Measurements from ENCODE around the gene XPR1.

XPR1 gene

DNA sequence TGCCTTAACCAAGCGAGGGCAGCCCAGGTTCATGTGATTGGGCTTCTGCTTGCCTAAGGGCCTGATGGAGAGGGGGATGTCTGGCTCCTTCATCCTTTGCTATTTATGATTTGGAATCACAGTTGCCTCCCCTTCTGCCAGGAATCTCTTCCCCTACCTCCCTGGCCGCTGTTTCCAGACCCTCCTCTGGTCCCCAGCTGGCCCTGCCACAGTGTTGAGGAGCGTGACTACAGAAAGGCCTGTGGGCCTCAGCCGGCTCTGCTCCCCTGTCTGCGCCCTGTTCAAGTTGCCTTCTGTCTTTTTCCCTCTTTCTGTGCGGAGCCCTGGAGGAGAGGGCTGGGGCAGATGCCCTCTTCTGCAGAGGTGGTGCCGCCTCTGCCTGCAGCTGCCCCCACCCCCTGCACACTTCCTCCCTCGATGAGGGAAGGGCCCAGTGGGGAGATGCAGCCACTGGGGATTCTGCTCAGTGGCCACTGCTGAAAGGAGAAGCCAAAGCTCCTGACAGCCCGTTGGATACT is 287.4 kb downstream of the XPR1 start:
- no peak for DNase-seq

DNA sequence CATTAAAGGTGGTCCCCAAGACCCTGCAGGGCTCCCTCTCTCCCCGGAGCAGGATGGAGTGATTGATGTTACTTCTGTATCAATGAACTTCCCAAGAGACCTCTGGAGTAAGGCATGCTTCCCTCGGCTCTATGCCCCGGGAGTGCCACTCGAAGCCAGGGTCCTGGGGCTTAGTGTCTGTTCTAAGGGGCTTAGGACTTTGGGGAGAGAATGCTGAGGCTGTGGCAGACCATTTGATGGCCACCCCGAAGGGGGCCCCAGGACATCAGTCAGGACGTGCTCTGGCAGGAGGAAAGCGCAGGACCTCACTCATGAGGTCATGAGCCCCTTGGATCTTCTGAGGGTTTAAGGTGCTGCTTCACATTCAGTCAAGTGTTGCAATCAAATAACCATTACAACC is 288.4 kb downstream of the XPR1 start:
- no peak for DNase-seq

DNA sequence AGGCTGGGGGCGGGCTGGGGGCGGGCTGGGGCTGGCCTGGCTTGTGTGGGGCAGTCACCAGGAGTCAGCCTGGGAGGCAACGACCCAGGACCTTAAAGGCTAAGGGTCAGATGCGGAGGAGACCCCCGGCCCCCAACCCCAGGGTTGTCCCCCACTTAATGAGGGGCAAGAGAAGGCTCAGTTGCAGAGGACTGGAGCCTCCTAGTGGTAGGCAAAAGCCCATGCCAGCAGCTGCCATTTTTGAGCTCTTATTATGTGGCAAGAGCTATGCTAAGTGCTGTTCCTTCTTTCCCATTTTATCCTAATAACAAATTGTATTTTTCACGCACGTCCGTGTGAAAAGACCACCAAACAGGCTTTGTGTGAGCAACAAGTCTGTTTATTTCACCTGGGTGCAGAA is 288.9 kb downstream of the XPR1 start:
- DNase-seq = no peak

DNA sequence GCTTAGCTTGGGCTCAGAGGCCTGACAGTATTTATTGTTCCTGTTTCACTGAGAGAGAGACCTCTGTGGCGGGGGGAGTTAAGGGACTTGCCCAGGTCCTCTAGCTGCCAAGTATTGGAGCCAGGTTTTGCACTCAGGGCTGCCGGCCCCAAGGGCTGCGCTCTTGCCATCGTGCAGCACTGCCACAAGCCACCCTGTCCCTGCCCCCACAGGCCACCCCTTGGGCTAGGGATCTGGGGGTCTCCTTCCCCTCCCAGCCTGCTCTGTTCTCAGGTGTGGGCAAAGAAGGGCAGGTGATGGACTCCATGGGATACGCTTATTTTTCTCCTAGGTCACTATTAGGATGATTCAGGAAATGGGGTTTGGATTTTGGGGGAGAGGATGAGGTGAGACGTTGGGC is 289.6 kb downstream of the XPR1 start:
- no peak for DNase-seq

DNA sequence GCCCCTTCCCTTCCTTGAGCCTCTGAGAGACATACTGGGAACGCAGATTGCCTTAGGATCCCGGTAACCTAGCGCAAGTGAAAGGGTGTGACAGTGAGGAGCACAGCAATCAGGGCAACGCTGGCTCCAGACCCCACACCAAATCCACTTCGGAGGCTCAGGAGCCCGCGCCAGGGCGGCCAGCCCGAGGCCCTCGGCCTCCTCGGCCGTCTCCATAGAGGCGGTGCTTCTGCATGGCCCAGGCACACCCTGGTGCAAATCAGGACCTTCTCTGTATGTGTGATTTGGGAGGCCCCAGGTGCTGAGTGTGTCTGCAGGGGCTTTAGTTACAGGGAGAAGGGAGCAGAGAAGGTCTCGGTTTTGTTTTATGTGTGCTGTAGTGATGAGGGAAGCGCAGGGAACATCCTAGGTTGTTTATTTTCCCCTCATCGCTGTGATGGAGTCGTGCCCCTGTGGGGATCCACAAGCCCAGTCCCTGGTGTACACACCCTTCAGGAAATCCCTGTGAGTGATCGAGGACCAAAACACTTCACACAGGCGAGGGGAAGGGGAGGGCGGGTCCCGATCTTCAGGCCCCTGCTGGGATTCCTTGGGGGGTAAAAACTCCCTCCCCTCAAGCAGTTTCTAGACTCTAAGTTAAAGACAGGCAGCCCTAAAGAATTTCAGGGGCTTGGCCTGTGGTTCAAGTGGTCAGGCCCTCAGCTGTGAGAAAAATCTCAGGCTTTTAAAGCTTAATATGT is 290.2 kb downstream of the XPR1 start:
- DNase-seq = no peak

DNA sequence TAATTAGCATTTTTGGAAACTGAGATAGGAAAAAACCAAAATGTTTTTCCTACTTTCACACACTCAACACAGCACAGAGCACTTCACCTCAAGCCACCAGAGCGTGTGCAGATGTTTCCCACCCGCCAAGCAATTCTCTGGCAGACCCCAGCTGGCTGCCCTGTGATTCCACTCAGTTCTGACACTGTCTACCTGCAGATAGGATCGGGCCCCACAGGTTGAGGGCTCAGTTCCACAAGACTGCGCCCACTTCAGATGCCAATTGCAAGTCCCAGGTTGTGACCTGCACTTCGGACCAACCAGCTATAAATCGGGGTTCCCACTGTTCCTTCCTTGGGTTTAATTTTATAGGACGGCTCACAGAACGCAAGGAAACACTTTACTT is 290.8 kb downstream of the XPR1 start:
- DNase-seq = no peak

DNA sequence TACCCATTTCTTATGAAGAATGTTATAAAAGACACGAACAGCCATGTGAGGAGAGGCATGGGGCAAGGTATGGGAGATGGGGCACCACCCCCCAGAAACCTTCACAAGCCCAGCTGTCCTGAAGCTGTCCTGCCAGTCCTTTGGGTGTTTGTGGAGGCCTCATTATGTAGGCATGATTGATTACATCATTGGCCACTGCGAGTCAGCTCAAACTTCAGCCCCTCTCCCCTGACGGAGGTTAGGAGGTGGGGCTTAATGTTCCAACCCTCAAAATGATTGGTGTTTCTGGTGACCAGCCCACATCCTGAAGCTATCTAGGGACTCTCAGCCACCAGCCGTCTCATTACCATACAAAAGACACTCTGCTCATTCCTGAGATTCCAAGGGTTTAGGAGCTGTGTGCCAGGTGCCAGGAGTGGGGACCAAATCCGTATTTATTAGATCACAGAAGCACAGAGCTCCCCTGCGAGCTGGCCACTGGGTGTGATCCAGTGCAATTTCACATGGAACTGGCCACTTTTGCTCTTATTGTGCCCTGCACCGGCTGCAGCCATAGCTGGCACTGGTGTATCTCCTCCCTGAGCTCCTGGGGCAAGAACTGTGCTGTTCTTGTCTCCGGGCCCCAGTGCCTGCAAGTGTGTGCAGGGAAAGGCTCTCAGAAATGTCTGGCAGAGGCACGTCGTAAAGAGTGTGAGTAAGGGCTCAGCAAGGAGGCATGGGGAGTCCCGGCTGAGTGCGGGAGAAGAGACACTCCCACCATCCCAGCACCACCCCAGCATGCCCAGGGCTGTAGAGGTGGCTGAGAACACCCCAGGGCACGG is 291.4 kb downstream of the XPR1 start:
- no peak for DNase-seq

DNA sequence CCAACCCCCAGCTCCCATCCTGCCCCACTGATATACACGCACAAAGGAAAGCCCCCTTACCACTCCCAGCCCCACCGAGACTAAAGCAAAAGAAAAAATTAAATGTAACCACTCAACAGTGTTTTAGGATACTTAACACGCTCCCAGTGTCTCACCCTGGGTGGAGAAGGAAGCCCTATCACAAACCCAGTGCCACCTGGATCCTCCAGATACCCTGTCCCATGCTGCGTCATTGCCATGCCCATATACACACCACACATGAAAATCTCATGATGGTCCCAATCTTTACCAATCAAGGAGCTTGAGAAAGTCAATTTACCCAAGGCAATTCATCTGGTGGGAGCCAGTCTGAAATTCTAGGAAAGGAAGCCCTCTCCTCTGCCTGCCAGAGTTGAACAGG is 292.1 kb downstream of the XPR1 start:
- DNase-seq = no peak

DNA sequence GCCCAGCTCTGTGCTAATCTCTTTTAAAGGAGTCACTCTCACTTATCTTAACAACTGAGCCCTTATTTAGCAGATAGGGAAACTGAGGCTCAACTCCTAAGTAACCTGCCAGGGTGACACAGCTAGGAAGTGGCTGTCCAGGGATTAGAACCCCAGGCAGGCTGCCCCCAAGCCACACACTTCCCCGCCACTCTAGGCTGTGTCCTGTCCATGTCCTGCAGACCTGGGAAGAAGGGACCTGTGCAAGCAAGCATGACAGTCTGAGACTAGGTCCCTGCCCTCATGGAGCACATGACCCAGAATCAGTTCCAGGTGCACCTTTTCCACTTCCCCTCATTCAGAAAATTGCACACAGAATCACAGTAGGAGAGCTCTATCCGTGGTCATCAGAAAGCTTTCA is 293.1 kb downstream of the XPR1 start:
- DNase-seq = no peak

DNA sequence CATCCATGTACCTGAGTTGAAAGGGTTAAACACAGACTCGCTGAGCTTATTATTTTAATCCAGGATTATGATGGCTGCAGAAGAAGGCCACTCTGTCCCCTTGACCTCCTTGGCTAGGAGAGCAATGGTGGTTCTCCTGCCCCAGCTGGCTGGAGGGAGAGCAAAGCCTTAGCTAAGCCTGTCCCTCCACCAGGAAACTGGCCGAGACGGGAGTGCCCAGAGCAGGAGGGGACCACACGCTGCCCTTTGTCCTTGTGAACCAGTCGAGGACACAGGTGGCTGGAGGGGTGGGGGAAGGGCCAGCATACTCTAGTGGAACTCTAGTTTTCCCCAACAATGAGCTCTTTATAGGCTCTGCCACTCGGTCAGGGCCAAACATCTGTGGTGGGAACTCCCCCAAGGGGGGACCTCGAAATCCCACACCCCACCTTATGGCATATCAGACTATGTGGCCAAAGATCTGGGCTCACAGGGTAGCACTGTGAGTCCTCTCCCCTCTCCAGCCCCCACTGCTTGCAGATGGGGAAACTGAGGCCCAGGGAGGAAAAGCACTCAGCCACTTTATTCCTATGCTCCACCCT is 293.7 kb downstream of the XPR1 start:
- DNase-seq = no peak

DNA sequence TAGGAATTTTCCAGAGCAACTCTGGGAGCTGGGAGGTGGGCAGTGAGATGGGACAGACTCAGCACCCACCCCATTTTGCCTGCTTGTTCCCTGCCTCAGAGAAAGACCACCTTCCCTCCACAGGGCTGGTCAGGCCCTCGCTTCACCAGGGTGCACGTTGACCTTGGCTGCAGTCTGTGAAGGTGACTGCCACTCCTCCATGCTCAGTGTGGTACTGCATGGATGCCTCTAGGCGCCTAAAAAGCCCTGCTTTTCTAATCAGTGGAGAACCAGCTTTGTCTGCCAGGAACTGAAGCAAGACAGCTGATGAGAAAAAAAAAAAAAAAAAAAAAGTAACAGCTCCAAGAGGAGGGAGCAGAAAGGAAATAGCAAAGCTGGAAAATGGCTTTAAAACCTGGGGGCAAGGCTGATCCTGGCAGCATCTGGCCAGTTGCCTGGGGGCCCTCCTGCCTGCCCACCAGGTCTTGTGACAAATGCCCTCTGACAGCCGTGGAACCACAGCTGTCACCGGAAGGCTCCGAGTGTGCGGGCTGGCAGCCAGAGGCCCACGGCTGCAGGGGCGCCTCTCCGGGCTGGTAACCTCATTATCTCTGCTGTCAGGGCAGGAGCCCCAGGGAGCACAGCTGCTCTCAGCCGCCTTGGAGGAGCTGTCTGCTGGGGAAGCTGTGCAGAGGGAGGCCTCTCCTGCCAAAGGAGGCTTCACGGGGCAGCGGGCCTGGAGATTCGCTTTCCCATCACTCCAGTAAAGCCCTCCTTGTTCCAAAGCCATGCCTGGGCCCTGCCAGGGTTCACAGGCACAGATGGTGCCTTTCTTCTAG is 294.6 kb downstream of the XPR1 start:
- DNase-seq = no peak

DNA sequence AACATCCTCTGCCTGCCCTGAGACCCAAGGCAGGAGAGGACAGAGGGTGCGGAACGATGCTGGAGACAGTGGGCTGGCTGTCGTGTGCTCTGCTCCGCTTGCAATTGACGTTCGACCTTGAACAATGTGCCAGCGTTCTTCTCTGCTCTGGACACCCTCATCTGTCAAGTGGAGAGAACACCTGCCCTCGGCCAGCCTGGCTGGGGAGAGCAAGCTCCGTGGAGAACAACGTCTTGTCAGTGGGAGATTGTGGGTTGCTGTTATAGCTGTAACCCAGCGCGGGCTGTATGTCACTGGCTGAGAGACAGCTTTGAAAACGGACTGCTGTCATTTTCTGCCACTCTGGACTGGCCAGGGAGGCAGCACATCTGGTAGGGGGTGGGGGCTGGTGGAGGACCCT is 295.5 kb downstream of the XPR1 start:
- no peak for DNase-seq

DNA sequence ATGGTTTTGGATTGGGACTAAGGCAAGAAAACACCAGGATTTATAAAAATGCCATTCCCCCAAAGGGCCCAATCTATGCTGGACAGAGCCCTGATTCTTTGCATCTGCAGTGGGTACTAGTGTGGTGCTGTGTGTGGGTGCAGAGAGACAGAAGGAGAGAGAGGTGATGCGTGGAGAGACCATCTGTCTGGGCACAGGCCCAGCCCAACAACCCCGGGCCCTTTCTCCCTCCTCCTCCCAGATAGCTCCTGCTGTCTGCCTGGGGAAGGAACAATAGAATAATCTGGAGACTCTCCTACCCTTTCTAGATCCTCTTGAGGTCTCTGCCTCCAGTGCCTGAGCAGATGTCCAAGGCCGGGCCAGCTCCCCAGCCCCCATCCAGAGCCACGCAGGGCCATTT is 296.0 kb downstream of the XPR1 start:
- DNase-seq = no peak

DNA sequence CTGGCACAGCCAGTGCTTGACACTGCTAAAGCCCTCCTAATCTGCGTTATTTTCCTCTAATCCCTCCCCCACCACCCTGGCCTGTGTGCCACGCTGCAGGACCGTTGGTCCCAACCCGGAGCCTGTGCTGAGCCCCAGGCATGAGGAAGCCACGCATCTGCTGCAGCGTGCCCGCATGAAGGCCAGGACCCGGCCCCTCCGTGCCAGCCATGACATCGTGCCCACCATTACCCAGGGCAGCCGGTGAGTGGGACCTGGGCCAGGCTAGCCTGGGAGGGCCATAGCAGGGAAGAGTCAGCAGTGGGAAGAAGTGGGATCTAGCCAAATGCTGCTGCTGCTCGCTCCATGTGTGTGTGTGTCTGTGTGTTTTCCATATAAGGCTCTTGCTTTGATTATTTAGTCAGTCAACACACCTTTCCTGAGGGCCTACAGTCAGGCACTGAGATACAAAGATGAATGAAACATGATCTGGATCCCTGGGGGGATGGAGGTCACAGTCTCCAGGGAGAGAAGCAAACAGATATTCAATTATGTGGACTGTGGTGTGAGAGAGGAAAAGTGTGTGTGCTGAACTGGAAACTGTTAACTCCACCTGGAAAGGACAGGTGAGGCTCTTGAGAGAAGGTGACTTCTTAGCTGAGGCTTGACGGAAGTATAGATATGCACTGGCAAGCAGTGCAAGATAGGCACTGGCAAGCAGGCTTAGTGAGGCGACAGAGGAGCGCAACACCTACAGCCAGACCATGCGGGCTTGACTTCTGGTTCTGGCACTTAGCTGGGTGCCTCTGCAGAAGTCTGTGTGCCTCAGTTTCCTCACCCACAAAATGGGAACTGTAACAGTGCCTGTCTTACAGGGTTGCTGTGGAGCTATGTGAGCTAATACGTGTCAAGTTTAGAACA is 296.8 kb downstream of the XPR1 start:
- DNase-seq = no peak

DNA sequence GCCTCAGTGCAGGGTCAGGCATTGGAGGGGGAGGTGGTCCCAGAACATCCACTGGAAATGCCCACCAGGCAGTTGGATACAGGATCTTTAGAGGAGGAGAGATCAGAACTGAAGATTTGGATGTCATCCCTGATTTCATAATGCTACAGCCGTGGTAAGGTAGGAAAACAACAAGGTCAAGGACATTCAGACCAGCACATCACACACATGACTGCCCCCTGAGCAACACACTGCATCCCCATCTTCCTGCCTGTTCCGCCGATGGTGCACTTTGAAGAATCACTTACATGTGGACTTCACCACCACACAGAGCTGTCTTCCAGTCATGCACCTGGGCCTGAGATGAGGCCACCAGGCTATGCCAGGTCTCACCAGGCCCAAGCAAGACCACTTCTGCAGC is 297.6 kb downstream of the XPR1 start:
- DNase-seq = no peak

DNA sequence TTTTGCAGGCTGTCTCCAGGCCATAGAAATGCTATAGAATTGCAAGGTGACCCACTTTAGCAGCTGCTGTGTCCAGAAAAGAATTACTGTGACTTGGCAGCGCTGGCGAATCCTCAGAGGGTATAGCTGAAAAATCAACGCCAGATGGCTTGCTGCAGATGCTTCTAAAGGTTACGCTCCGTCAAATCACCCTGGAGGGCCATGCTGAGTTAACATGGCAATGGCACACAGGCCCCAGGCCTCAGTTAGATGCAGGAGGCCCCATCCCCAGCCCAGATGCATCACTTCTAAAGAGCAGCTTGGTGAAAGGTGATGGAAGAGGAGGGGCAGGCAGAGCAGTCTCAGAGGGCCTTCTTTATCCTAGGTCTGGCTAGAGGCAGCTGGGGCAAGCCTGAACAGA is 298.9 kb downstream of the XPR1 start:
- no peak for DNase-seq

DNA sequence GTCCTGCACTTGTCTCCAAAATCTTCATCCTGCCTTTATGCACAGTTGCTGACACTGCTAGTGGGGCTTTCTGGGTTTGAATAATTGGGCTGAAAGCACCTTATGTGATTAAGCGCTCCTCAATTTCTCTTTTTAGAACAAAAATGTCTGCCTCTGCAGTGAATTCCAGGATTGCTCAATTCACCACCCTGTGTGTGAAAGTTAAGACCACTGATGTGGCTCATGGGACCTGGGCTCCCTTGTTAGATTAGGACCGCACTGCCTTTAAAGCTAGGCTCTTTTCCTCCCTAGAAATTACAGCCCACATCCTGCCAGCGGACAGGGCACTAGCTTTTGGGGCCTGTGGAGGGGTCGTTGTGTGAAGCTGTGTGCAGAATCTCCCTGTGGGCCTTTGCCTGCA is 299.7 kb downstream of the XPR1 start:
- DNase-seq = no peak

DNA sequence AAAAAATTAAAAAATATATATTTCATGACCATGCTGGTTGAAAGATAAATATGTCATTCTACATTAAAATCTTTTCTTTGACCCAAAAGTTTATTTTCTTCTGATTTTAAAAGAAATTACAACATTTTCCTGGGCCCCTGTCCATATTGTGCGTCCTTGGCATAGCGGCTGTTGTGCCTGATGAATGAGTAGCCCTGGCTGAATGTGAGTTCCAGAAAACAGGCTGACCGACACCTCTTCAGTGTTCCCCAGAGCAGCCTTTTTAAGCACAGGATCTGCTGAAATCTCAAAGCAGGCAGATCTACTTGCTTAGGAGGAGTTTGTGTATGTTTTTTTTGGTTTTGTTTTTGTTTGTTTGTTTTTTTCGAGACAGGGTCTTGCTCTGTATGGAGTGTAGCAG is 300.6 kb downstream of the XPR1 start:
- DNase-seq = no peak

DNA sequence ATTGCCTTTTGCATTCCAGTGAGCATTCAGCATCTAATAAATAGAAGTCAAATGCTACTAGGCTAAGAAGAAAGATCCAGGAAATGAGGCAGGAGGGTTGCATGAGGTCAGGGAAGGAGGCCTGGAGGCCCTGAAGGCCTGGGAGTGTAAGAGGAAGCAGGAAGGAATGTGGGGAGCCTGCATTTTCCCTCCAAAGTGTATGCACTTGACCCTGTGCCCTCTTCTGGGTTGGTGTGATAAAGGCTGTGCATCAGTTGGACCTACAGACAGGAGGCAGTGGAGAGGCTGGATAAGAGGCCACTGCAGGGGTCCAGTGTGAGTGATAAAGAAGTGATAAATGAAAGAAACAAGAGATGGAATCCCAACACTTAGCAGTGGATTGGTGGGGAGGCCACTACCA is 301.3 kb downstream of the XPR1 start:
- no peak for DNase-seq

DNA sequence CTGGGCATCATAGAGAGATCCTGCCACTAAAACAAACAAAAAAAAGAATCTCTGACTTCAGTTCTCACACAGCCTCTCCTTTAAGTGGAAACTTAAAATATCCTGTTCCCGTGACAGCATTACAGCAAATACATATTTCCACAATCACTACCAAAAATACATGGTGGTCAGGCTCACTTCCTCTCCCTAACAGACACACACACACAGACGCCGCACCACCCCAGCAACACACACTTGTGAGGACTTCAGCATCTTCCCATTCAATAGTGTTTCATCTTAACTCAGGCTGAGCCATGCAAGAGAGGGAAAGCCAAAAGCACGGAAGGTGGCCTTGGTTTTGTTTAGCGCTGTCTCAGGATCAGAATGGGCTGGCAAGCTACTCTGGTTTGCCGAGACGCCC is 302.7 kb downstream of the XPR1 start:
- DNase-seq = no peak

DNA sequence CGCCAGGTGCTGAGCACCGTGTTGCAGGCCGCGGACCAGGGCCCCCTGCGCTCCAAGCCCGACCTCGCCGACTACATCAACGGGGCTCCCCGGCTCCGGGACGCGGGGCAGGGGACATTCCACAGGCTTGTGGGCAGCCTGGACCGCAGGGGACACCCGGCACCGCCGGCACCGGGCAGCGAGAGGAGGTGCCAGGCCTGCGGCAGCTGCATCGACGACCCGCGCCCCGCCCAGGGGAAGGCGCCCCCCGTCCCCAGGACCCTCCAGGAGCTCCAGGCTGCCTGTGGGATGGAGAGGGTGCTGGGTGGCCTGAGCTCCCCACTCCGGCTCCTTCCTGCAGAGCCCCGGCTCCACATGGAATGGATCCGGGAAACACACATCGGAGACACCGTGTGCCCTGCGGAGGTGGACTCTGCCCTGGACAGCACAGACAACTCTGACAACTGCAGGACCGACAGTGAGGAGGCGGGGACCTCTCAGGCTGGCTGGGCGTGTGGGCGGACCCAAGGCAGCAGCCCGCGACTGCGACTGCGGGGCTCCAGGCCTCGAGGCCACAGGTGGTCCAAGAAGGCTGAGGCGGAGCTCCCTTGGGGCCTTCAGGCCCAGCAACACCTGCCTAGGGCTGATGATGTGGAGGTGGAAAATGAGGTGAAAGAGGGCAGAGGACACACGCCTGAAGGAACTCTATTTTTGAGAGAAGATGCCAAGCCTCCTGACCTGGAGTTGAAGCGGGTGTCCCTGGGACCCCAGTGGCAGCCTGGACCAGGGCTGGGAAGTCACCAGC is 303.7 kb downstream of the XPR1 start:
- DNase-seq = no peak
